RWPE1 (cell line): ENCODE data around the gene GFY.
"Not testable (repeated sequence)": the region's sequence is repeated elsewhere in the genome, so short reads cannot be mapped to it uniquely, and the experiment has no call there.

Source experiments
- CTCF ChIA-PET: fragments of 350-600 bp; sonication (Branson Sonifier 250); formaldehyde crosslinking; extraction: SDS; loops from one replicate; lab custom pipeline; 2021; lab: Yijun Ruan, JAX
- POLR2A ChIA-PET: fragments of 400-600 bp; formaldehyde crosslinking; extraction: SDS; loops from one replicate; lab custom pipeline; 2020; ENCODE audit warnings: antibody characterized with exemption; ENCODE audit not compliant: low non-redundant PET; lab: Yijun Ruan, JAX
- DNase-seq: peaks from one replicate; pipeline ENCODE4 v3.0.0; 2012; ENCODE audit warnings: low spot score
- H3K27ac ChIP-seq: fragments of 450-650 bp; 2 replicates; pipeline ENCODE4 v1.5.1; 2017
- TF ChIP-seq, protein P1 (sequence below): fragments of 450-650 bp; conservative IDR thresholded peaks from 2 replicates; pipeline ENCODE4 v1.5.1; 2017; ENCODE audit warnings: low read depth, mild to moderate bottlenecking

The GFY gene

DNA sequence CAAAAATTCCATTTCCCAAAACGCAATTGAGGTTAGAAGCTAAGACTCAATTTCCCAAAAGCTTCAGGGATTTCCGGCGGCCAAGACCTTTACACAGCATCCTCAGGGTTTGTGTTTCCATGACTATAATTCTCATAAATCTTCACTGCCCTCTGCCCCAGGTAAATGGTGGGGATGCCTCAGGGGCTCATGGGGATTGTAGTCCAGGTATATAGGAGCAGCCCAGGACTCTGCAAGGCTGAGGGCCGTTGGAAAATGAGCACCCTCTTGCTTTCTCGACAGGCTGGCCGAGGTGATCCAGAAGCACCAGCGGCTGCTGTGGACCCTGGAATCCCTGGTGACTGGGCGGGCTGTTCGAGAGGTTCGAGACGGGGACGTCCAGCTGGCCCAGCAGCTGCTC lies 34.2 kb downstream of the GFY start:
- DNase-seq: no peak
- TF ChIP-seq, protein P1, sequence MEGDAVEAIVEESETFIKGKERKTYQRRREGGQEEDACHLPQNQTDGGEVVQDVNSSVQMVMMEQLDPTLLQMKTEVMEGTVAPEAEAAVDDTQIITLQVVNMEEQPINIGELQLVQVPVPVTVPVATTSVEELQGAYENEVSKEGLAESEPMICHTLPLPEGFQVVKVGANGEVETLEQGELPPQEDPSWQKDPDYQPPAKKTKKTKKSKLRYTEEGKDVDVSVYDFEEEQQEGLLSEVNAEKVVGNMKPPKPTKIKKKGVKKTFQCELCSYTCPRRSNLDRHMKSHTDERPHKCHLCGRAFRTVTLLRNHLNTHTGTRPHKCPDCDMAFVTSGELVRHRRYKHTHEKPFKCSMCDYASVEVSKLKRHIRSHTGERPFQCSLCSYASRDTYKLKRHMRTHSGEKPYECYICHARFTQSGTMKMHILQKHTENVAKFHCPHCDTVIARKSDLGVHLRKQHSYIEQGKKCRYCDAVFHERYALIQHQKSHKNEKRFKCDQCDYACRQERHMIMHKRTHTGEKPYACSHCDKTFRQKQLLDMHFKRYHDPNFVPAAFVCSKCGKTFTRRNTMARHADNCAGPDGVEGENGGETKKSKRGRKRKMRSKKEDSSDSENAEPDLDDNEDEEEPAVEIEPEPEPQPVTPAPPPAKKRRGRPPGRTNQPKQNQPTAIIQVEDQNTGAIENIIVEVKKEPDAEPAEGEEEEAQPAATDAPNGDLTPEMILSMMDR: no peak
- no peak overlapping the region for H3K27ac ChIP-seq
- ChIA-PET POLR2A (no interaction called here), CTCF (interaction anchor here (0.5 to 0.6 kb wide), 2 partner anchors 8 to 19 kb away, joined by 3 to 5 read pairs; partner anchors contain the start of gene PIH1D1)

GRCh38 chr19:49461130-49461529 lies 35.9 kb downstream of the GFY start:
- CTCF ChIA-PET, POLR2A ChIA-PET, H3K27ac ChIP-seq, DNase-seq: not testable (repeated sequence)

DNA sequence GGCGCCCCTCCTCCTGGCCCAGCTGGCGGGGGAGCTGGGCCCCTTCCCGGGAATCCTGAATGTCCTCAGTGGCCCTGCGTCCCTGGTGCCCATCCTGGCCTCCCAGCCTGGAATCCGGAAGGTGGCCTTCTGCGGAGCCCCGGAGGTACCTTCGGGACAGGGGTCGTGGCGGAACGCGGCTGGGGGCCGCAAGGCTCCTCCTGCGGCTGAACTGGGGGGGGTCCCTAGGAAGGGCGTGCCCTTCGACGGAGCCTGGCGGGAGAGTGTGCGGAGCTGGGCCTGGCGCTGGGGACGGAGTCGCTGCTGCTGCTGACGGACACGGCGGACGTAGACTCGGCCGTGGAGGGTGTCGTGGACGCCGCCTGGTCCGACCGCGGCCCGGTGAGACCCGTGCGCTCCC lies 36.5 kb downstream of the GFY start:
- H3K27ac ChIP-seq: no peak overlapping the region
- TF ChIP-seq, protein P1: no peak
- ChIA-PET CTCF (no interaction called here), POLR2A (no interaction called here)
- no peak for DNase-seq

GRCh38 chr19:49462492-49462891 lies 37.3 kb downstream of the GFY start:
- no peak overlapping the region for H3K27ac ChIP-seq
- ChIA-PET POLR2A (no interaction called here), CTCF (interaction anchor here (0.7 kb wide), 1 partner anchor 36 kb away, joined by 4 read pairs; no protein-coding TSS in a partner anchor)
- TF ChIP-seq, protein P1: no peak
- no peak for DNase-seq

- CTCF ChIA-PET: interaction anchor here (1.7 kb wide), 1 partner anchor 9 kb away, joined by 3 read pairs; the partner anchor contains the start of gene FLT3LG
- TF ChIP-seq, protein P1: no peak
- DNase-seq: no peak
- POLR2A ChIA-PET: no interaction called here
- H3K27ac ChIP-seq: peak overlapping the region; percentile 6; the same call in 1 of the 2 replicates
These were observed 39.0 kb downstream of the GFY start for GRCh38 chr19:49463960-49464740.

GRCh38 chr19:49465371-49465770 lies 40.2 kb downstream of the GFY start:
- ChIA-PET CTCF (no interaction called here), POLR2A (no interaction called here)
- no peak for DNase-seq
- H3K27ac ChIP-seq: no peak overlapping the region
- TF ChIP-seq, protein P1: no peak

DNA sequence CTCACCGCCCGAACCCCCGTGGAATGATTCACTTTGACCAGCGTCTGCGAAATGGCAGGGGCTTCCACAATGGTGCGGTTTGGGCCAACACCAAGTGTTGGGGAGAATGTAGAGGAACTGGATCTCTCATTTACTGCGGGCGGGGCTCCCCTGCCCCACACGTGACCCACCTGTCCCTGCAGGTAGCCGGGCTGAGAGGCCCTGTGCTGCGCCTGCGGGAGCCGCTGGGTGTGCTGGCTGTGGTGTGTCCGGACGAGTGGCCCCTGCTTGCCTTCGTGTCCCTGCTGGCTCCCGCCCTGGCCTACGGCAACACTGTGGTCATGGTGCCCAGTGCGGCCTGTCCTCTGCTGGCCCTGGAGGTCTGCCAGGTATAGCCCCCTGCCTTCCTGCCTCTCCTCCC lies 43.0 kb downstream of the GFY start:
- CTCF ChIA-PET: no interaction called here
- H3K27ac ChIP-seq: peak overlapping the region; percentile 80
- TF ChIP-seq, protein P1: no peak
- peak; percentile 66 for DNase-seq
- POLR2A ChIA-PET: interaction anchor here (1.1 kb wide), 1 partner anchor 15 kb away, joined by 3 read pairs; the partner anchor contains the start of gene ALDH16A1
